ENCODE measurements around the gene NPIPB8.
"Not testable (repeated sequence)": the region's sequence is repeated elsewhere in the genome, so short reads cannot be mapped to it uniquely, and the experiment has no call there.

NPIPB8 gene

GRCh38 chr16:28622532-28623171, 15.2 kb upstream of the NPIPB8 start:
- not testable (repeated sequence) for H3K27ac ChIP-seq (replicated peaks; ENCODE audit: low read length); H3K4ac ChIP-seq (ENCODE audit: low read length); H3K14ac ChIP-seq (ENCODE audit: low read length); H3K23ac ChIP-seq (ENCODE audit: low read depth, low read length, poor library complexity); H2BK5ac ChIP-seq (ENCODE audit: low read length); H2BK12ac ChIP-seq (ENCODE audit: low read length); H4K91ac ChIP-seq (ENCODE audit: low read depth, low read length, poor library complexity); H2BK120ac ChIP-seq (ENCODE audit: low read depth, low read length); H3K79me1 ChIP-seq (ENCODE audit: low read depth, low read length); H4K8ac ChIP-seq (ENCODE audit: low read depth, low read length); H2AK5ac ChIP-seq (ENCODE audit: low read depth, low read length); H3K9ac ChIP-seq (ENCODE audit: low read depth, low read length, poor library complexity); H3K4me3 ChIP-seq (ENCODE audit: low read length in 2 of 2); H3K9me3 ChIP-seq (replicated peaks in 1 of 2; ENCODE audit: control insufficient read depth in 2 of 2, insufficient read depth in 1 of 2, low read depth in 1 of 2, low read length in 2 of 2); H3K4me2 ChIP-seq (ENCODE audit: insufficient read depth, low read length, poor library complexity, severe bottlenecking); H3K18ac ChIP-seq (ENCODE audit: low read length); H2BK15ac ChIP-seq (ENCODE audit: low read length); DNase-seq (ENCODE audit: low spot score); H2AFZ ChIP-seq (ENCODE audit: low read length); H3K27me3 ChIP-seq (ENCODE audit: control insufficient read depth in 3 of 3, insufficient read depth in 3 of 3, low read depth in 1 of 3, low read length in 3 of 3); H3K36me3 ChIP-seq (replicated peaks in 1 of 2; ENCODE audit: control insufficient read depth in 2 of 2, insufficient read depth in 2 of 2, low read length in 2 of 2)
- H3K4me1 ChIP-seq (ENCODE audit: control insufficient read depth in 2 of 2, insufficient read depth in 1 of 2, low read depth in 1 of 2, low read length in 2 of 2), result peaks cover 4 to 11% of the 10 kb centered on the region in 2 donors
- WGBS, 2 donors (ENCODE audit: extremely low coverage in 2 of 2, insufficient read length in 2 of 2, insufficient replicate concordance in 1 of 2), result no CpG with 5 or more reads among the region's 24 CpGs

- no peaks in the 10 kb centered on the region for H3K27me3 ChIP-seq (ENCODE audit: control insufficient read depth in 3 of 3, insufficient read depth in 3 of 3, low read depth in 1 of 3, low read length in 3 of 3)
- no peaks in the 10 kb centered on the region for H3K36me3 ChIP-seq (replicated peaks in 1 of 2; ENCODE audit: control insufficient read depth in 2 of 2, insufficient read depth in 2 of 2, low read length in 2 of 2)
- no peak overlapping the region for H3K18ac ChIP-seq (ENCODE audit: low read length)
- peaks cover 4 to 9% of the 10 kb centered on the region in 2 donors for H3K4me1 ChIP-seq (ENCODE audit: control insufficient read depth in 2 of 2, insufficient read depth in 1 of 2, low read depth in 1 of 2, low read length in 2 of 2)
- DNase-seq (ENCODE audit: low spot score), result no peak
- no peak overlapping the region for H3K9ac ChIP-seq (ENCODE audit: low read depth, low read length, poor library complexity)
- H4K8ac ChIP-seq (ENCODE audit: low read depth, low read length), result no peak overlapping the region
- H3K9me3 ChIP-seq (replicated peaks in 1 of 2; ENCODE audit: control insufficient read depth in 2 of 2, insufficient read depth in 1 of 2, low read depth in 1 of 2, low read length in 2 of 2), result no peaks in the 10 kb centered on the region
- no peak overlapping the region for H2BK120ac ChIP-seq (ENCODE audit: low read depth, low read length)
- H3K4me2 ChIP-seq (ENCODE audit: insufficient read depth, low read length, poor library complexity, severe bottlenecking), result no peak overlapping the region
- no peak overlapping the region for H3K27ac ChIP-seq (replicated peaks; ENCODE audit: low read length)
- no peak overlapping the region for H3K14ac ChIP-seq (ENCODE audit: low read length)
- no peak overlapping the region for H2AK5ac ChIP-seq (ENCODE audit: low read depth, low read length)
- no peak overlapping the region for H2BK15ac ChIP-seq (ENCODE audit: low read length)
- no peak overlapping the region for H2AFZ ChIP-seq (ENCODE audit: low read length)
- no peak overlapping the region for H3K4me3 ChIP-seq (ENCODE audit: low read length in 2 of 2)
- H3K4ac ChIP-seq (ENCODE audit: low read length), result no peak overlapping the region
- no peak overlapping the region for H3K23ac ChIP-seq (ENCODE audit: low read depth, low read length, poor library complexity)
- no peak overlapping the region for H2BK5ac ChIP-seq (ENCODE audit: low read length)
- H2BK12ac ChIP-seq (ENCODE audit: low read length), result no peak overlapping the region
- H4K91ac ChIP-seq (ENCODE audit: low read depth, low read length, poor library complexity), result no peak overlapping the region
- no peaks in the 10 kb centered on the region for H3K79me1 ChIP-seq (ENCODE audit: low read depth, low read length)
- no CpG with 5 or more reads among the region's 68 CpGs for whole genome bisulfite sequencing, 2 donors (ENCODE audit: extremely low coverage in 2 of 2, insufficient read length in 2 of 2, insufficient replicate concordance in 1 of 2)
Measured at GRCh38 chr16:28623172-28623711, 14.6 kb upstream of the NPIPB8 start.

- H3K9ac ChIP-seq (ENCODE audit: low read depth, low read length, poor library complexity); H3K9me3 ChIP-seq (replicated peaks in 1 of 2; ENCODE audit: control insufficient read depth in 2 of 2, insufficient read depth in 1 of 2, low read depth in 1 of 2, low read length in 2 of 2); H3K4me2 ChIP-seq (ENCODE audit: insufficient read depth, low read length, poor library complexity, severe bottlenecking); H4K91ac ChIP-seq (ENCODE audit: low read depth, low read length, poor library complexity); H2BK5ac ChIP-seq (ENCODE audit: low read length); H3K23ac ChIP-seq (ENCODE audit: low read depth, low read length, poor library complexity); H3K79me1 ChIP-seq (ENCODE audit: low read depth, low read length); H3K4me3 ChIP-seq (ENCODE audit: low read length in 2 of 2); H2BK120ac ChIP-seq (ENCODE audit: low read depth, low read length); H3K18ac ChIP-seq (ENCODE audit: low read length); H2AFZ ChIP-seq (ENCODE audit: low read length); DNase-seq (ENCODE audit: low spot score); H3K4ac ChIP-seq (ENCODE audit: low read length); H3K36me3 ChIP-seq (replicated peaks in 1 of 2; ENCODE audit: control insufficient read depth in 2 of 2, insufficient read depth in 2 of 2, low read length in 2 of 2); H3K27me3 ChIP-seq (ENCODE audit: control insufficient read depth in 3 of 3, insufficient read depth in 3 of 3, low read depth in 1 of 3, low read length in 3 of 3); H4K8ac ChIP-seq (ENCODE audit: low read depth, low read length); H3K27ac ChIP-seq (replicated peaks; ENCODE audit: low read length); H3K4me1 ChIP-seq (ENCODE audit: control insufficient read depth in 2 of 2, insufficient read depth in 1 of 2, low read depth in 1 of 2, low read length in 2 of 2); H2BK15ac ChIP-seq (ENCODE audit: low read length); H2BK12ac ChIP-seq (ENCODE audit: low read length); H2AK5ac ChIP-seq (ENCODE audit: low read depth, low read length); H3K14ac ChIP-seq (ENCODE audit: low read length): not testable (repeated sequence)
- WGBS, 2 donors (ENCODE audit: extremely low coverage in 2 of 2, insufficient read length in 2 of 2, insufficient replicate concordance in 1 of 2), result no CpG with 5 or more reads among the region's 5 CpGs
Measured at GRCh38 chr16:28630905-28631304, 7.0 kb upstream of the NPIPB8 start.

- H4K8ac ChIP-seq (ENCODE audit: low read depth, low read length); H3K27me3 ChIP-seq (ENCODE audit: control insufficient read depth in 3 of 3, insufficient read depth in 3 of 3, low read depth in 1 of 3, low read length in 3 of 3); H3K79me1 ChIP-seq (ENCODE audit: low read depth, low read length); H3K18ac ChIP-seq (ENCODE audit: low read length); H3K9me3 ChIP-seq (replicated peaks in 1 of 2; ENCODE audit: control insufficient read depth in 2 of 2, insufficient read depth in 1 of 2, low read depth in 1 of 2, low read length in 2 of 2); H3K4me1 ChIP-seq (ENCODE audit: control insufficient read depth in 2 of 2, insufficient read depth in 1 of 2, low read depth in 1 of 2, low read length in 2 of 2); H3K4me2 ChIP-seq (ENCODE audit: insufficient read depth, low read length, poor library complexity, severe bottlenecking); DNase-seq (ENCODE audit: low spot score); H3K9ac ChIP-seq (ENCODE audit: low read depth, low read length, poor library complexity); H2AFZ ChIP-seq (ENCODE audit: low read length); H3K4ac ChIP-seq (ENCODE audit: low read length); H3K4me3 ChIP-seq (ENCODE audit: low read length in 2 of 2); H3K14ac ChIP-seq (ENCODE audit: low read length); H2BK15ac ChIP-seq (ENCODE audit: low read length); H2BK5ac ChIP-seq (ENCODE audit: low read length); H4K91ac ChIP-seq (ENCODE audit: low read depth, low read length, poor library complexity); H2BK12ac ChIP-seq (ENCODE audit: low read length); H2BK120ac ChIP-seq (ENCODE audit: low read depth, low read length); H3K36me3 ChIP-seq (replicated peaks in 1 of 2; ENCODE audit: control insufficient read depth in 2 of 2, insufficient read depth in 2 of 2, low read length in 2 of 2); H2AK5ac ChIP-seq (ENCODE audit: low read depth, low read length); H3K27ac ChIP-seq (replicated peaks; ENCODE audit: low read length); H3K23ac ChIP-seq (ENCODE audit: low read depth, low read length, poor library complexity): not testable (repeated sequence)
- no CpG with 5 or more reads among the region's 5 CpGs for WGBS, 2 donors (ENCODE audit: extremely low coverage in 2 of 2, insufficient read length in 2 of 2, insufficient replicate concordance in 1 of 2)
Measured at GRCh38 chr16:28636093-28636823, 1.6 kb upstream of the NPIPB8 start.
